Measurements from ENCODE around the gene RTP3. TPM values are rescaled to one million over a fixed set of nuclear protein-coding genes. Genes with fewer than 3 reads are reported as not detected.

The RTP3 gene
- total RNA-seq, 1 donor from 2014 or later, result not detected

GRCh38 chr3:46485779-46486175 lies 12.0 kb upstream of the RTP3 start:
- no peaks in the 10 kb centered on the region for H3K36me3 Mint-ChIP-seq (ENCODE audit: insufficient read depth)
- peak overlapping the region; percentile 93 for H3K27ac Mint-ChIP-seq
- no peak overlapping the region for H3K4me3 Mint-ChIP-seq (ENCODE audit: low read depth)
- no peaks in the 10 kb centered on the region for H3K27me3 Mint-ChIP-seq
- no peak for TF ChIP-seq CTCF (IDR thresholded peaks at IDR 0.05; ENCODE audit: unreplicated experiment)
- H3K4me1 Mint-ChIP-seq (ENCODE audit: low read depth), result peaks cover 29% of the 10 kb centered on the region
- no peaks in the 10 kb centered on the region for H3K9me3 Mint-ChIP-seq (ENCODE audit: low read depth)
- DNase-seq (ENCODE audit: low spot score, unreplicated experiment), result no peak

GRCh38 chr3:46488735-46489361 lies 8.9 kb upstream of the RTP3 start:
- peak overlapping the region; percentile 3 for H3K27ac Mint-ChIP-seq

GRCh38 chr3:46489381-46489780 lies 8.4 kb upstream of the RTP3 start:
- Mint-ChIP-seq H3K9me3 (ENCODE audit: low read depth) (no peaks in the 10 kb centered on the region), H3K27ac (no peak overlapping the region), H3K4me1 (ENCODE audit: low read depth) (peaks cover 28% of the 10 kb centered on the region), H3K27me3 (peaks cover 3% of the 10 kb centered on the region), H3K36me3 (ENCODE audit: insufficient read depth) (peaks cover 1% of the 10 kb centered on the region), H3K4me3 (ENCODE audit: low read depth) (no peak overlapping the region)
- DNase-seq (ENCODE audit: low spot score, unreplicated experiment), result no peak
- TF ChIP-seq CTCF (IDR thresholded peaks at IDR 0.05; ENCODE audit: unreplicated experiment), result no peak

More at GRCh38 chr3:46488735-46489361, 8.9 kb upstream of the RTP3 start:
- peaks cover 28% of the 10 kb centered on the region for H3K4me1 Mint-ChIP-seq (ENCODE audit: low read depth)
- no peak overlapping the region for H3K4me3 Mint-ChIP-seq (ENCODE audit: low read depth)
- peaks cover 1% of the 10 kb centered on the region for H3K36me3 Mint-ChIP-seq (ENCODE audit: insufficient read depth)
- no peaks in the 10 kb centered on the region for H3K9me3 Mint-ChIP-seq (ENCODE audit: low read depth)
- peak; percentile 92 for DNase-seq (ENCODE audit: low spot score, unreplicated experiment)
- H3K27me3 Mint-ChIP-seq, result peaks cover 3% of the 10 kb centered on the region
- TF ChIP-seq CTCF (IDR thresholded peaks at IDR 0.05; ENCODE audit: unreplicated experiment), result peak; percentile 99

- Mint-ChIP-seq H3K9me3 (ENCODE audit: low read depth) (no peaks in the 10 kb centered on the region), H3K27me3 (peaks cover 3% of the 10 kb centered on the region), H3K4me1 (ENCODE audit: low read depth) (peaks cover 26% of the 10 kb centered on the region), H3K4me3 (ENCODE audit: low read depth) (no peak overlapping the region), H3K27ac (no peak overlapping the region), H3K36me3 (ENCODE audit: insufficient read depth) (peaks cover 1% of the 10 kb centered on the region)
- TF ChIP-seq CTCF (IDR thresholded peaks at IDR 0.05; ENCODE audit: unreplicated experiment), result no peak
- no peak for DNase-seq (ENCODE audit: low spot score, unreplicated experiment)
Measured at GRCh38 chr3:46489875-46490274, 7.9 kb upstream of the RTP3 start.

GRCh38 chr3:46490338-46491084 lies 7.3 kb upstream of the RTP3 start:
- no peaks in the 10 kb centered on the region for H3K9me3 Mint-ChIP-seq (ENCODE audit: low read depth)
- peaks cover 21% of the 10 kb centered on the region for H3K4me1 Mint-ChIP-seq (ENCODE audit: low read depth)
- H3K4me3 Mint-ChIP-seq (ENCODE audit: low read depth), result no peak overlapping the region
- no peak for TF ChIP-seq CTCF (IDR thresholded peaks at IDR 0.05; ENCODE audit: unreplicated experiment)
- no peak overlapping the region for H3K27ac Mint-ChIP-seq
- no peak for DNase-seq (ENCODE audit: low spot score, unreplicated experiment)
- H3K36me3 Mint-ChIP-seq (ENCODE audit: insufficient read depth), result peaks cover 1% of the 10 kb centered on the region
- peaks cover 3% of the 10 kb centered on the region for H3K27me3 Mint-ChIP-seq

Data from progenitor cell of endocrine pancreas (in vitro differentiated cells).